DOHH2 (cell line): ENCODE data around the gene ORMDL3.

ENCODE experiments used
- H3F3A ChIP-seq: fragments of 200-600 bp; sonication (generic), shearing (Covaris generic); 2 replicates; pipeline ENCODE4 v1.6.0; 2016; ENCODE audit warnings: antibody characterized with exemption, mild to moderate bottlenecking; ENCODE audit not compliant: control insufficient read depth, insufficient read depth
- H3K27ac ChIP-seq: fragments of 200-600 bp; sonication (generic); 2 replicates; pipeline ENCODE4 v1.5.1; 2014; ENCODE audit warnings: low read depth, mild to moderate bottlenecking, low read length, moderate library complexity
- H3K27me3 ChIP-seq: fragments of 200-600 bp; sonication (generic); 2 replicates; pipeline ENCODE4 v1.6.1; 2014; ENCODE audit warnings: mild to moderate bottlenecking, low read length, mixed read lengths; ENCODE audit not compliant: control insufficient read depth
- H3K36me3 ChIP-seq: fragments of 200-600 bp; sonication (generic); 2 replicates; pipeline ENCODE4 v1.6.1; 2014; ENCODE audit warnings: mild to moderate bottlenecking, low read length, moderate library complexity, mixed read lengths; ENCODE audit not compliant: control insufficient read depth
- H3K4me1 ChIP-seq: fragments of 200-600 bp; sonication (generic); 2 replicates; pipeline ENCODE4 v1.6.1; 2014; ENCODE audit warnings: mild to moderate bottlenecking, low read length, mixed read lengths; ENCODE audit not compliant: control insufficient read depth
- H3K4me2 ChIP-seq: fragments of 200-600 bp; sonication (generic); 2 replicates; pipeline ENCODE4 v1.6.0; 2014; ENCODE audit warnings: mild to moderate bottlenecking, low read length, moderate library complexity
- H3K4me3 ChIP-seq: fragments of 200-600 bp; sonication (generic); 2 replicates; pipeline ENCODE4 v1.5.1; 2014; ENCODE audit warnings: mild to moderate bottlenecking, low read length, mixed read lengths
- H3K79me2 ChIP-seq: fragments of 200-600 bp; sonication (generic); 2 replicates; pipeline ENCODE4 v1.6.1; 2014; ENCODE audit warnings: mild to moderate bottlenecking, low read length, mixed read lengths; ENCODE audit not compliant: control insufficient read depth
- H3K9me2 ChIP-seq: fragments of 200-600 bp; sonication (generic); replicated peaks from 2 replicates; pipeline ENCODE4 v1.6.1; 2014; ENCODE audit warnings: mild to moderate bottlenecking, low read length, mixed read lengths; ENCODE audit not compliant: control insufficient read depth
- H3K9me3 ChIP-seq: fragments of 200-600 bp; sonication (generic); 2 replicates; pipeline ENCODE4 v1.6.1; 2014; ENCODE audit warnings: antibody characterized with exemption, low read length, mixed read lengths; ENCODE audit not compliant: control insufficient read depth, insufficient read depth
- H4K20me1 ChIP-seq: fragments of 200-600 bp; sonication (generic); 2 replicates; pipeline ENCODE4 v1.6.0; 2014; ENCODE audit warnings: low read depth, mild to moderate bottlenecking, antibody characterized with exemption, low read length, moderate library complexity; ENCODE audit not compliant: control insufficient read depth, insufficient read depth
- CTCF ChIP-seq: fragments of 200-600 bp; sonication (generic); IDR thresholded peaks from one replicate; pipeline ENCODE4 v1.5.1; 2014; ENCODE audit warnings: antibody characterized with exemption, mild to moderate bottlenecking, low read depth, low read length; ENCODE audit not compliant: poor library complexity, severe bottlenecking
- EZH2phosphoT487 ChIP-seq: fragments of 200-600 bp; sonication (generic); IDR thresholded peaks from 2 replicates; pipeline ENCODE4 v1.6.1; 2017; ENCODE audit warnings: borderline replicate concordance, mild to moderate bottlenecking, antibody characterized with exemption, low read length, moderate library complexity, mixed read lengths

The ORMDL3 gene

GRCh38 chr17:39954876-39955275, 27.5 kb upstream of the ORMDL3 start:
- Histone ChIP-seq H3K4me3 (no peak overlapping the region), H3K9me2 (no peaks in the 10 kb centered on the region), H3K4me2 (no peak overlapping the region), H3K36me3 (no peaks in the 10 kb centered on the region), H3K9me3 (no peaks in the 10 kb centered on the region), H4K20me1 (no peaks in the 10 kb centered on the region), H3K27me3 (peaks cover 5% of the 10 kb centered on the region), H3F3A (peaks cover 4% of the 10 kb centered on the region; the same call in 1 of the 2 replicates), H3K79me2 (no peaks in the 10 kb centered on the region), H3K27ac (no peak overlapping the region), H3K4me1 (peaks cover 25% of the 10 kb centered on the region)
- TF ChIP-seq CTCF, result no peak
- no peak for TF ChIP-seq EZH2phosphoT487

- H3K4me1 ChIP-seq, result peaks cover 20% of the 10 kb centered on the region
- H3F3A ChIP-seq, result peaks cover 4% of the 10 kb centered on the region; the same call in 1 of the 2 replicates
- no peaks in the 10 kb centered on the region for H3K79me2 ChIP-seq
- no peaks in the 10 kb centered on the region for H3K36me3 ChIP-seq
- TF ChIP-seq EZH2phosphoT487, result no peak
- no peak for TF ChIP-seq CTCF
- H3K9me3 ChIP-seq, result no peaks in the 10 kb centered on the region
- peak overlapping the region; percentile 98 for H3K4me2 ChIP-seq
- H3K27ac ChIP-seq, result peak overlapping the region; percentile 17; the same call in 1 of the 2 replicates
- H3K27me3 ChIP-seq, result peaks cover 5% of the 10 kb centered on the region
- H4K20me1 ChIP-seq, result no peaks in the 10 kb centered on the region
- H3K9me2 ChIP-seq, result no peaks in the 10 kb centered on the region
- peak overlapping the region; percentile 86 for H3K4me3 ChIP-seq
Observed at GRCh38 chr17:39953471-39953888, 26.1 kb upstream of the ORMDL3 start.

GRCh38 chr17:39952680-39953470, 25.5 kb upstream of the ORMDL3 start:
- H3F3A ChIP-seq, result peaks cover 4% of the 10 kb centered on the region; the same call in 1 of the 2 replicates
- H3K9me2 ChIP-seq, result no peaks in the 10 kb centered on the region
- TF ChIP-seq EZH2phosphoT487 (no peak), CTCF (no peak)
- H3K79me2 ChIP-seq, result no peaks in the 10 kb centered on the region
- peak overlapping the region; percentile 98 for H3K4me2 ChIP-seq
- H4K20me1 ChIP-seq, result no peaks in the 10 kb centered on the region
- no peaks in the 10 kb centered on the region for H3K9me3 ChIP-seq
- peak overlapping the region; percentile 86 for H3K4me3 ChIP-seq
- peaks cover 23% of the 10 kb centered on the region for H3K4me1 ChIP-seq
- H3K27ac ChIP-seq, result peak overlapping the region; percentile 17; the same call in 1 of the 2 replicates
- no peaks in the 10 kb centered on the region for H3K36me3 ChIP-seq
- peaks cover 5% of the 10 kb centered on the region for H3K27me3 ChIP-seq
